GM19397 (cell line): ENCODE measurements around the gene AMDHD2.
A peak's percentile ranks its signal among the peaks of the same experiment; 100 is the strongest.
"Not testable (repeated sequence)": the region's sequence is repeated elsewhere in the genome, so short reads cannot be mapped to it uniquely, and the experiment has no call there.

Experiments used
- ATAC-seq: cut with Tn5 transposase; IDR thresholded peaks from one replicate; pipeline ENCODE4 v1.9.1; 2021; ENCODE audit warnings: mild to moderate bottlenecking, moderate library complexity; ENCODE audit not compliant: unreplicated experiment

Gene AMDHD2

DNA sequence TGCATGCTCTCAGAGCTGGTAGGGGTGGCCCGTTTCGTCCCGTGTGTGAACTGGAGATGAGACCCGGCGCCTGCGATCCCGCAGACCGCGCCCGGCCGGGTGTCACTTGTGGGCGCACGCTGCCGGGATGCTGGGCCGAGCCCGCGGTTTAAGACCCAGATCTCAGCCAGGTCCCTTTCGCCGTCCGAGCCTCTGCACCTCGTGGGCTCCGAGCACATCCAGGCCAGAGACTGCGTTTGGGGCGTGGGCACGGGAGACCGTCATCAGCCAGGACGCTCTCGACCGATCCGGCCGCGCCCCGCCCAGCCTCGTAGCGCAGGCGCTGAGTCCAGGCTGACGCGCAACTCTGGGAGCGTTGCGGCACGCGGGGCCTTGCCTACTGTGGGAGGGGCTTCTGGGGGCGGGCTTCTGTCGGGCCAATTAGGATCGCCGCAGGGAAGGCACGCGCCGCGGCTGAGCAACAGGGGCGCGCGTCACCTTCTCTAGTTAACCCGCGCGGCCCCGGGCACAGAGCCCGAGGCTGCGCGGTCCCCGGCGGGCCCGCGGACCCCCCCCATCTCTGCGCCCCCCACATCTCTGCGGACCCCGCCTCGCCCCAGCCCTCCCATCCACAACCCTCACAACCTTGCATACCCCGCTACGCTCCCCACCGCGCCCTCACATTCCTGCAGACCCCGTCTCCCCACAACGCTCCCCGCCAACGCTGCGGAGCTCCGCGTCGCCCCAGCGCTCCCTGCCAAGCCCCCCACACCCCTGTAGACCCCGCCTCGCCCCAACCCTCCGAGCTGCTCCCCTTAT is 11.7 kb downstream of the AMDHD2 start:
- peak; percentile 84 for ATAC-seq

- ATAC-seq, result no peak
These were observed 12.4 kb downstream of the AMDHD2 start for GRCh38 chr16:2532494-2533141.

GRCh38 chr16:2533142-2533755 is 13.1 kb downstream of the AMDHD2 start:
- ATAC-seq, result not testable (repeated sequence)

DNA sequence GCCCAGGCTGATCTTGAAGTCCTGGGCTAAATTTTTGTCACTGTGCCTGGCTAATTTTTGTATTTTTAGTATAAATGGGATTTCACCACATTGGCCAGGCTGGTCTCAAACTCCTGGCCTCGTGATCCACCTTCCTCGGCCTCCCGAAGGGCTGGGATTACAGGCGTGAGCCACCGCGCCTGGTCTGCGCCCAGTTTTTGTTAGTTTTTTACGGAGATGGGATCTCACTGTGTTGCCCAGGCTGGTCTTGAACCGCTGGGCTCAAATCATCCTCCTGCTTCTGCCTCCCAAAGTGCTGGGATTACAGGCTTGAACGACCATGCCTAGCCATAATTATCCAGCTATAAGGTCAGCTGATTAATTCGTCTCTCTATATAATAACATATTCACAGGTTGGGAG is 13.7 kb downstream of the AMDHD2 start:
- ATAC-seq, result no peak

DNA sequence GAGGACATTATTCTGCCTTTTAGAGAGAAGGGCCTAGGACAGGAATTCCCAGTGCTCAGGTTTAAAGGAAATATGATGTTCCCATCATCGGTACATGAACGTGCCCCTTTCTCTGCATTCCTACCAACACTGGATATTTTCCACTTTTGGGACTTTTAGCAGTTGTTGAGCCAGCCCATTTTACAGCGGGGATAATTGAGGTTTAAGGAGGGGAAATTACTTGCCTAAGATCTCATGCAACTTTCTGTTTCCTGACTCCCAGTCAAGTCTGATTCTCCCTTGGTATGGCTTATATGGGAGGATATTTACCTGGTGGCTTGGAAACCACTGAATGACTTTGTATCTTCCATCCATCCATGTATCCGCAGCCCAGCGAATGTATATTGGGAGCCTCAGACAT is 14.2 kb downstream of the AMDHD2 start:
- ATAC-seq, result not testable (repeated sequence)

DNA sequence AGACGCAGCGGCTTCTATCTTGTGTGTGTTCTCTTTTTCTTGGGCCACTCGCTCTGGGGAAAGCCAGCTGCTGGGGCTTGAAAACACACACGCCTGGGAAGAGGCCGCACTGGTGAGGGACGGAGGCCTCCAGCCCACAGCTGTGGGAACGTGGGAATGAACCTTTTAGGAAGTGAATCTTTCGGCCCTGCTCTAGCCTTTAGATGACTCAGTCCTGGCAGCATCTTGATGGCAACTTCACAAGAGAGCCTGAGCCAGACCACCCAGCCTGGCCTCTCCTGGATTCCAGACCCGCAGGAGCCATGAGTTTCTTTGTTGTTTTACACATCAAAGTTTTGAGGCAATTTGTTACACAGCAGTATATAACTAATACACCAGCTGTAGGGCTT is 15.4 kb downstream of the AMDHD2 start:
- ATAC-seq, result no peak

DNA sequence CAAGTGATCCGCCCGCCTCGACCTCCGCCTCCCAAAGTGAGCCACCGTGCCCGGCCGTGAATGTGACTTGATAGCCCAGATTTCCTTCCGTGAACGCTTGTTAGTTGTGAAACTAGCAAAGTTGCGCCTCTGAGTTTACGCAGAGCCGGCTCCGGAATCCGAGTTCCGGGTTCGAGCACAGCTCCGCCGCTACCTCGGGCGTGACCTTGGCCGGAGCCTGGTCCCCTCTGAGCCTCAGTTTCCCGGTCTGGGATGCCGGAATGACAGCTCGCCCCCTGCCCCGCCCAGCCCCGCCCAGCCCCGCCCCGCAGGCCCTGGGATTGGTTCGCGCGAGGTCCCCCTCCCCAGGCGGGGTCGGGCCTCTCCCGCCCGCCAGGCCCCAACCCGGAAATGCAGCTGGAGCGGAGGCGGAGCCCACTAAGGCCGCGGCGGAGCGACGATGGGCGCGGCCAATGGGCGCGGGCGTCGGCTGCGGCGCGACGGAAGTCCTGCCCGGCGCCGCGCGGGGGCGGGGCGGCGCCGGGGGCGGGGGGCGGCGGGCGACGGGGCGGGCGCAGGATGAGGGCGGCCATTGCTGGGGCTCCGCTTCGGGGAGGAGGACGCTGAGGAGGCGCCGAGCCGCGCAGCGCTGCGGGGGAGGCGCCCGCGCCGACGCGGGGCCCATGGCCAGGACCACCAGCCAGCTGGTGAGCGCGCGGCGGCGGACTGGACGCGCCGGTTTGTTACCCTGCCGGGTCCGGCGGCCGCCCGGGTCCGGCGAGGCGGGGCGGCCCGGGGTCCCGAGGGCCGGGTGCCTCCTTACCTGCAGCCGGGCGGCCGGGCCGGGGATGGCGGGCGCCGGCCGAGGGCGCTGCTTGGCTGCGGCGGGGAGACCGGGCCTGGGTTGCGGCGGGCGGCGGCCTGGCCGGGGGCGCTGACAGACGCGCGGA is 17.5 kb downstream of the AMDHD2 start, which contains the start of gene PDPK1:
PDPK1 (plus strand) TSS at position 571 of the 929 bp plus-strand sequence; CDS start at position 663, 92 bp downstream.
- ATAC-seq, result peak; percentile 88

GRCh38 chr16:2539192-2539844 is 19.1 kb downstream of the AMDHD2 start:
- not testable (repeated sequence) for ATAC-seq

- ATAC-seq, result not testable (repeated sequence)
These were observed 19.8 kb downstream of the AMDHD2 start for GRCh38 chr16:2539845-2540458.

GRCh38 chr16:2540912-2541311 is 20.7 kb downstream of the AMDHD2 start:
- ATAC-seq, result not testable (repeated sequence)

DNA sequence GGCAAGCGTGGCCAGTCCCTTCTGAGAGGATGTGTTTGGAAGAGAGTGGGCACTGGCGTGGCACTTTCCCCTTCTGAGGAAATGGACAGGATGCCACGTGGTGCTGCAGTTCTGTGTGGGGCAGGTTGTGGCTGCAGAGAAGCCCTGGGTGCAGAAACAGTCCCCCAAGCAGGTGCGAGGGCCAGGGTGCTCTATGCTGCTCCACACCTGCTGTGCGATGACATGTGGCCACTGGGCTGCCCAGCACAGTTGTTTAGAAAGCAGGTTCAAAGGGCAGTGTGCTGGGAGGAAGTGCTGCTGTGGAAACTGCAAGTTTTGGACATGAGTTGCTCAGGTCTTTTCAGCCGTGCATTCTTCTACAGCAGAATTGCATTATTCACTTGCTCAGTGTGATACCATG is 21.2 kb downstream of the AMDHD2 start:
- ATAC-seq, result not testable (repeated sequence)

GRCh38 chr16:2543771-2544170 is 23.6 kb downstream of the AMDHD2 start:
- not testable (repeated sequence) for ATAC-seq

DNA sequence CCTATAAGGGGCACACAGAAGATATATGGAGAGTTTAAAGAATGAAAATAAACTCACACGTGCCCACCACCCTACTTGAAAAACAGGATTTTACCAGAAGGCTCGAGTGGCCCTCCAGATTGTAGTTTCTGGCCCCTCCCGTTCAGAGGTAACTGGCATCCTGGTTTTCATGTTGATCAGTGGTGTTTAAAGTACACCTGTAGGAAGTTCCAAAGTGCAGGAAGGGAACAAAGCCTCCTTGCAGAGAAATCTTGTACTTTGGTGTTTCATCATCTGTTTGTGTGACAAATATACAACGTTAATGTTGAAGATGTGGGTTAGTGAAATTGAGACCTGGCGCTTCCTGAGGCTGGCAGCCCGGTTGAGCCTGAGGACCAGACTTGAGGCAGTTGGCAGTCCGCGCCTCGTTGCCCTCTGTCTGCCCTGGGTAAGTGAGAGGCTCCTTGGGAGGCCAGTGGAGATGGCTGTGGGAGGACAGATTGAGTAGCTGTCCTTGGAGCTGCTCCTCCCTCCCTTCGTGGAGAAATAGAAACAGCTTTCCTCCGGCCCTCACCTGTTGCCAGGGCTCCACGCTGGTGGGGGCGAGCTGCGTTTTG is 30.2 kb downstream of the AMDHD2 start:
- ATAC-seq, result not testable (repeated sequence)

DNA sequence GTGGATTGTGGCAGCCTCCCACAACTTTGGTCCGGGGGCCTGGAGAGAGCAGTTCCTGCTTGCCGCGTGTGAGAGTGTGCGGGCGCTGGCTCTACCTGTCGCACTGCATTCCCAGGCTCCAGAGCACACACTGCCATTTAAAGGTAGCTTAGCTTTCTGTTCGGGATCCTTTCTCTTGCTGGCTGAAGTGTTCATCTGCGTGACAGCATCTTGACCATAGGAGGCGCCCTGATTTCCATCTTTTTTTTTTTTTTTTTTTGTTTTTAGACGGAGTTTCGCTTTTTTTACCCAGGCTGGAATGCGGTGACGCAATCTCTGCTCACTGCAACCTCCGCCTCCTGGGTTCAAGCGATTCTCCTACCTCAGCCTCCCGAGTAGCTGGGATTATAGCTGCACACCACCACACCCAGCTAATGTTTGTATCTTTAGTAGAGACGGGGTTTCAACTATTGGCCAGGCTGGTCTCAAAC is 31.3 kb downstream of the AMDHD2 start:
- not testable (repeated sequence) for ATAC-seq

DNA sequence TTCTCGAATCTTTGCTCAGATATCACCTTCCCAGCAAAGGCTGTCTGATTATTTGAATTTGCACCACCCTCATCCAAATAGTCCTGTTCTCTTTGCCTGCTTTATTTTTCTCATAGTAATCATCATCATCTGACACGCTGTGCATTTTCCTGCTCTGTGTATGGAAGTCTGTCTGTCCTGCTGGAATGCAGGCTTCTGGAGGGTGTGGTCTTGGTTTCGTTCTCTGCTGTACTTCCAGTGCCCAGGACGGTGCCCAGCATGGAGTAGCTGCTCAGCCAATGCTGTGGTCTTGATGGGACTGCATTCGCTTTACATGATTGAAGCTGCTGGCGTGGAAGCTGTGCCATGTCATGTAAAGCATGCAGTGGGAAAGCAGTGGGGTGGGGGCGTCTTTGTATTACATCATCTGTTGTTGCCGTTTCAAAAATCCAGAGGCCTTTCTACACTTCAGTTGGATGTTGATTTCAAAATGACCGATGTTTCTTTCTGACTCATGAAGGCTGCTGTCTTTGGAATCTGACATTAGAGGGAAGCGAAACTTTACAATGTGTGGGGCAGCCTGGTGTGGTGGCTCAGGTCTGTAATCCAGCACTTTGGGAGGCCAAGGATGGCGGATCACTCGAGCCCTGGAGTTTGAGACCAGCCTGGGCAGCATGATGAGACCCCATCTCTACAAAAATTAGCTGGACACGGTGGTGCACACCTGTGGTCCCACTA is 34.7 kb downstream of the AMDHD2 start:
- ATAC-seq, result not testable (repeated sequence)

GRCh38 chr16:2557150-2557549 is 37.0 kb downstream of the AMDHD2 start:
- ATAC-seq, result not testable (repeated sequence)

DNA sequence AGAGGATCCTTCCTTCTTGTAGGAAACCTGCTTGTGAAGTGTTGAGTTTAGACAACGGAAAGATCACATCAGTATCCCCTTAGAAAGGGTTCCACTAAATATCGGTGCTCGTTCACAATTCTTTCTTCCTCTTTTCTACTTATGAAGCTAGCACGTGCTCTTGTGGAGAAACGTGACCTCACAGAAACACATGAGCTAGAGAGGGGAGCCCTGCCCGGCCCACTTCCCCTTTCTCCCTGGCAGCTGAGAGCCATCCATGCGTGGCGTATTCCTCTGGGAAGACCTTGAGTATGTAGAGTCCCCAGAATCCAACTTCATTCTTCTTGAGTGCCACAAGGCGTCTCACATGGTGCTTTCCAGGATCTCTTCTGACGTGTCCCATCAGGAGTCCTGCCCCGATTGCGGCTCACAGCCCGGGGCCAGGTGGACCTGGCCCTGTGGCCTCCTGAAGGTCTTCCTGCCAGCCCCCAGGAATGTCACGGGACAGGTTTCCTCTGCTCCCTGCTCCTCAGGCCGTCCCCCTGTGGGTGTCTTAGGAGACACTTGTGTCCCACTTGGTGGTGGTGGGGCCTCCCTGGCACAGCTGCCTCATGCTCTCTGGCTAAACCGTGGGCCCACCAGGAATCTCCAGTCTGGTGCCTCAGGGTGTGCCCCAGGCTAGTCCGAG is 40.1 kb downstream of the AMDHD2 start:
- ATAC-seq, result peak; percentile 32

DNA sequence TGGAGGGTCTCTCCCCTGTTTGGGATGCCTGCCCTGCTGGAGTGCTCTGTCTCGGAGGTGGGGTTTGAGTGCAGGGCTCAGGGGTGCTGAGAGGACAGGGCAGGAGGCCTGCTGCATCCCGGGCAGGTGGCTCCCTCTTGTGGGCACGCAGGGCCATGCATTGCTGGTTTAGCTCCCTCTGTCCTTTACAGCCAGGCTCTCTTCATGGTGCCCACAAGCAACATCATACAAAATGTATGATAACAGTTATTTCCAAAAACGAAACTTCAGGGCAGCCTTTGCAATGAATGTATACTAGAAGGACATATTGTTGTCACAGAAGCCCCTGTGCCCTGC is 40.6 kb downstream of the AMDHD2 start:
- ATAC-seq, result peak; percentile 73
